GM06990 (cell line): Measurements from ENCODE around the gene ANAPC2.
A peak's percentile ranks its signal among the peaks of the same experiment; 100 is the strongest.

Source experiments
- DNase-seq: peaks from one replicate; pipeline ENCODE4 v3.0.0-alpha.2; 2011; ENCODE audit not compliant: insufficient read length; ENCODE audit errors: extremely low read depth
- H3K27me3 ChIP-seq: replicated peaks from 2 replicates; pipeline ENCODE4 v1.6.0; 2011; ENCODE audit warnings: low read length; ENCODE audit not compliant: control insufficient read depth, insufficient read depth
- H3K36me3 ChIP-seq: 2 replicates; pipeline ENCODE4 v1.5.1; 2011; ENCODE audit warnings: low read length; ENCODE audit not compliant: control insufficient read depth, insufficient read depth
- H3K4me3 ChIP-seq: replicated peaks from 2 replicates; pipeline ENCODE4 v1.5.1; 2011; ENCODE audit warnings: low read depth, mild to moderate bottlenecking, control low read depth, low read length
- CTCF ChIP-seq: IDR thresholded peaks from 2 replicates; pipeline ENCODE4 v1.5.1; 2011; ENCODE audit warnings: low read length, control low read depth, mild to moderate bottlenecking, inconsistent platforms; ENCODE audit not compliant: insufficient read depth, poor library complexity, severe bottlenecking

ANAPC2 gene

GRCh38 chr9:137215196-137215986, 27.0 kb upstream of the ANAPC2 start:
- Histone ChIP-seq H3K27me3 (no peaks in the 10 kb centered on the region), H3K36me3 (peaks cover 10% of the 10 kb centered on the region), H3K4me3 (no peak overlapping the region)
- DNase-seq: no peak
- TF ChIP-seq CTCF: no peak

- peaks cover 10% of the 10 kb centered on the region for H3K36me3 ChIP-seq
- no peak for DNase-seq
- no peak overlapping the region for H3K4me3 ChIP-seq
- TF ChIP-seq CTCF: no peak
- H3K27me3 ChIP-seq: no peaks in the 10 kb centered on the region
Observed at GRCh38 chr9:137214620-137215019, 26.3 kb upstream of the ANAPC2 start.

GRCh38 chr9:137213160-137214060, 25.1 kb upstream of the ANAPC2 start:
- no peak for DNase-seq
- Histone ChIP-seq H3K4me3 (no peak overlapping the region), H3K36me3 (peaks cover 15% of the 10 kb centered on the region), H3K27me3 (no peaks in the 10 kb centered on the region)
- TF ChIP-seq CTCF: peak; percentile 5

GRCh38 chr9:137212520-137212919, 24.2 kb upstream of the ANAPC2 start:
- no peak for TF ChIP-seq CTCF
- DNase-seq: no peak
- no peak overlapping the region for H3K4me3 ChIP-seq
- H3K27me3 ChIP-seq: no peaks in the 10 kb centered on the region
- peaks cover 15% of the 10 kb centered on the region for H3K36me3 ChIP-seq

GRCh38 chr9:137211532-137211931, 23.2 kb upstream of the ANAPC2 start:
- Histone ChIP-seq H3K4me3 (no peak overlapping the region), H3K36me3 (peaks cover 15% of the 10 kb centered on the region), H3K27me3 (no peaks in the 10 kb centered on the region)
- TF ChIP-seq CTCF: no peak
- no peak for DNase-seq
